ENCODE results near the gene FBXO3. TPM values are rescaled to one million over a fixed set of nuclear protein-coding genes. Genes with fewer than 3 reads are reported as not detected.

Gene FBXO3
- polyA plus RNA-seq, 3 donors = 17.5 to 25.2 (median 21.4) TPM

DNA sequence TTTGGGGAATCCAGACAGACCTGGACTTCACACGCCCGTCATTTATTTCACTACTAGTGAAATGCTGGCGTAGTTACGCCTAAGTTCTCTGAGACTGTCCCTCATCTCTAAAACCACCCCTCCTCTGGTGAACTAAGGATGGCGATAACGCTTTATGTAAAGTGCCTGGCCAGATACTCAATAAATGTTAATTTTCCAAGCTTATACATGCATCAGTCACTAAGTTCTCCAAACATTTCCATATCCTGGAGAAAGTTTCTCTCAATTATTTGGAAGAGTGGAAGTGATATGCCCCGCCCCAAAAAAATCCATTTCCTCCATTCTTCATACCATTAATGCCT is 1.1 kb upstream of the FBXO3 start:
- Histone ChIP-seq H3K9ac (ENCODE audit: insufficient read depth, low read length, poor library complexity, severe bottlenecking) (no peak overlapping the region), H3K36me3 (replicated peaks in 1 of 2; ENCODE audit: control insufficient read depth in 1 of 2, insufficient read depth in 2 of 2, low read length in 2 of 2) (peaks cover 0 to 2% of the 10 kb centered on the region in 2 donors), H3K27ac (ENCODE audit: low read depth in 1 of 2, low read length in 2 of 2) (no peak overlapping the region), H3K79me2 (ENCODE audit: insufficient read depth, low read length) (peaks cover 30% of the 10 kb centered on the region), H3K4me1 (ENCODE audit: control insufficient read depth in 1 of 2, insufficient read depth in 2 of 2, low read length in 2 of 2) (peaks cover 18 to 25% of the 10 kb centered on the region in 2 donors), H3K27me3 (ENCODE audit: control insufficient read depth in 2 of 2, insufficient read depth in 2 of 2, low read length in 2 of 2) (peaks cover 18 to 45% of the 10 kb centered on the region in 2 donors), H3K4me3 (replicated peaks in 1 of 3; ENCODE audit: low read depth in 2 of 3, low read length in 3 of 3) (peak overlapping the region in 1 of 3 experiments; percentile 98), H3K4me2 (replicated peaks; ENCODE audit: extremely low read depth, low read length, poor library complexity, severe bottlenecking) (no peak overlapping the region), H2AFZ (ENCODE audit: insufficient read depth, low read depth, low read length, poor library complexity, severe bottlenecking) (no peak overlapping the region), H4K20me1 (ENCODE audit: insufficient read depth, low read length) (peaks cover 10% of the 10 kb centered on the region), H3K9me3 (replicated peaks in 1 of 2; ENCODE audit: control insufficient read depth in 1 of 2, insufficient read depth in 1 of 2, low read length in 2 of 2) (no peaks in the 10 kb centered on the region)
- peaks cover 24 to 43% (median 39%) of the 10 kb centered on the region in 3 donors for H3K27me3 Mint-ChIP-seq (ENCODE audit: low read depth in 3 of 3)
- H3K27ac Mint-ChIP-seq = no peak overlapping the region
- H3K9me3 Mint-ChIP-seq = peaks cover 0 to 4% (median 2%) of the 10 kb centered on the region in 7 donors
- intact Hi-C loops (cut with micrococcal nuclease) = no loop called here
- peak overlapping the region; percentile 97 for H3K4me3 Mint-ChIP-seq
- WGBS (ENCODE audit: insufficient coverage) = no CpG with 5 or more reads among the region's 7 CpGs
- no peak for TF ChIP-seq CTCF (IDR thresholded peaks at IDR 0.05)
- peaks cover under 1 to 5% of the 10 kb centered on the region in 2 donors for H3K36me3 Mint-ChIP-seq
- no peak for DNase-seq
- H3K4me1 Mint-ChIP-seq = peaks cover 26% of the 10 kb centered on the region

DNA sequence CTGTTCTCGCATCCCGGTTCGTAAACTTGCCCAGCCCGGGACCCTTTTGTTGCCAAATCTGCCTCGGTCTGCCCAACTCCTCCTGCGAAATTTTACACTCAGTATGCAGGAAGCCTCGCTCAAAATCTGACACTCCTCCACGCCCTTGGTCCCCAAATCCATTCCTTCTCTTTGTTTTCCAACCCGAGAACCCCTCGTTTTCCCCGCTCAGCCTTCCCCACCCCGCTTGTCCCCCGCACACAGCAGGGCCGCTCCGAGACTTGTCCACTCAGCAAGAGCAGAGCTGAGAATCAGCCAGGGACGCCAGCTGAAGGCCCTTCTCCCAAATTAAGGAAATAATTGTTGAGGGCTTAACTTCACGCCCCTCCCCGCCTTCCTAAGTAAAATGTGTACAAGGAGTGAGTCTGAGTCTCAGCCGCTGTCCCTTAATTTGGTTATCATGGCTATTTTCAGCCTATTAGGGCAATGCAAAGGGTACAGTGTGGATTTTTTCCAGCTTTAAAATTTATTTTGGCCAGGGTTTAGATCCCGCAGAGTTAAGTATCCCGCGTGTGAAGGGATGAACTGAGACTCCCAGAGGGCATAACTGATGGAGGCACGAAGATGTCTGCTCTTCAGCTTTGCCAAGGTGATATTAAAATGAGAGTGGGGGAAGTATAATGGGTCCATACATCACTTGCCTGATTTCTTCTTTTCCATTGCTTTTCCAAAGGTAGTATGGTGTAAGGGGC is 581 bp upstream of the FBXO3 start:
- peaks cover 18 to 42% of the 10 kb centered on the region in 2 donors for H3K27me3 ChIP-seq (ENCODE audit: control insufficient read depth in 2 of 2, insufficient read depth in 2 of 2, low read length in 2 of 2)
- Mint-ChIP-seq H3K36me3 (peaks cover 6 to 11% of the 10 kb centered on the region in 2 donors), H3K27ac (peak overlapping the region in 6 of 7 donors; percentile 38 to 88 (median 72)), H3K4me1 (peaks cover 26% of the 10 kb centered on the region), H3K4me3 (peak overlapping the region; percentile 97), H3K27me3 (ENCODE audit: low read depth in 3 of 3) (peaks cover 23 to 39% (median 36%) of the 10 kb centered on the region in 3 donors), H3K9me3 (peaks cover 0 to 4% (median 1%) of the 10 kb centered on the region in 7 donors)
- H3K27ac ChIP-seq (ENCODE audit: low read depth in 1 of 2, low read length in 2 of 2) = no peak overlapping the region
- peaks cover 18 to 25% of the 10 kb centered on the region in 2 donors for H3K4me1 ChIP-seq (ENCODE audit: control insufficient read depth in 1 of 2, insufficient read depth in 2 of 2, low read length in 2 of 2)
- H3K4me2 ChIP-seq (replicated peaks; ENCODE audit: extremely low read depth, low read length, poor library complexity, severe bottlenecking) = peak overlapping the region; percentile 92
- TF ChIP-seq CTCF (IDR thresholded peaks at IDR 0.05) = no peak
- H3K4me3 ChIP-seq (replicated peaks in 1 of 3; ENCODE audit: low read depth in 2 of 3, low read length in 3 of 3) = peak overlapping the region; percentile 69 to 98 (median 78)
- WGBS (ENCODE audit: insufficient coverage) = 0% methylated on average over 11 of the region's 23 CpGs
- peaks cover 30% of the 10 kb centered on the region for H3K79me2 ChIP-seq (ENCODE audit: insufficient read depth, low read length)
- no peaks in the 10 kb centered on the region for H3K9me3 ChIP-seq (replicated peaks in 1 of 2; ENCODE audit: control insufficient read depth in 1 of 2, insufficient read depth in 1 of 2, low read length in 2 of 2)
- intact Hi-C loops (cut with micrococcal nuclease) = no loop called here
- H3K9ac ChIP-seq (ENCODE audit: insufficient read depth, low read length, poor library complexity, severe bottlenecking) = peak overlapping the region; percentile 89
- peak in 2 of 3 donors; percentile 4 to 16 for DNase-seq
- peaks cover 10% of the 10 kb centered on the region for H4K20me1 ChIP-seq (ENCODE audit: insufficient read depth, low read length)
- H3K36me3 ChIP-seq (replicated peaks in 1 of 2; ENCODE audit: control insufficient read depth in 1 of 2, insufficient read depth in 2 of 2, low read length in 2 of 2) = peaks cover 5 to 7% of the 10 kb centered on the region in 2 donors
- peak overlapping the region; percentile 97 for H2AFZ ChIP-seq (ENCODE audit: insufficient read depth, low read depth, low read length, poor library complexity, severe bottlenecking)
